ENCODE results near the gene MEF2B. TPM values are rescaled to one million over a fixed set of nuclear protein-coding genes. Genes with fewer than 3 reads are reported as not detected.
A peak's percentile ranks its signal among the peaks of the same experiment; 100 is the strongest.
"Not testable (repeated sequence)": the region's sequence is repeated elsewhere in the genome, so short reads cannot be mapped to it uniquely, and the experiment has no call there.

The MEF2B gene
- polyA plus RNA-seq, 3 donors = 1.3 to 2.9 (median 1.6) TPM

GRCh38 chr19:19137556-19138108, 32.4 kb downstream of the MEF2B start:
- no peak for DNase-seq (ENCODE audit: extremely low read depth in 1 of 11, low read depth in 9 of 11, low spot score in 4 of 11)

- not testable (repeated sequence) for DNase-seq (ENCODE audit: extremely low read depth in 1 of 11, low read depth in 9 of 11, low spot score in 4 of 11)
These were observed 34.4 kb downstream of the MEF2B start for GRCh38 chr19:19135713-19136112.

GRCh38 chr19:19134687-19135158, 35.3 kb downstream of the MEF2B start:
- DNase-seq (ENCODE audit: extremely low read depth in 1 of 11, low read depth in 9 of 11, low spot score in 4 of 11) = peak in 7 of 11 donors; percentile 17 to 70 (median 46)

GRCh38 chr19:19133985-19134384, 36.1 kb downstream of the MEF2B start:
- DNase-seq (ENCODE audit: extremely low read depth in 1 of 11, low read depth in 9 of 11, low spot score in 4 of 11) = no peak

GRCh38 chr19:19132912-19133311, 37.2 kb downstream of the MEF2B start:
- no peak for DNase-seq (ENCODE audit: extremely low read depth in 1 of 11, low read depth in 9 of 11, low spot score in 4 of 11)

GRCh38 chr19:19131989-19132388, 38.1 kb downstream of the MEF2B start:
- DNase-seq (ENCODE audit: extremely low read depth in 1 of 11, low read depth in 9 of 11, low spot score in 4 of 11) = no peak

GRCh38 chr19:19126102-19126501, 44.0 kb downstream of the MEF2B start:
- DNase-seq (ENCODE audit: extremely low read depth in 1 of 11, low read depth in 9 of 11, low spot score in 4 of 11) = no peak

GRCh38 chr19:19123386-19123785, 46.7 kb downstream of the MEF2B start:
- no peak for DNase-seq (ENCODE audit: extremely low read depth in 1 of 11, low read depth in 9 of 11, low spot score in 4 of 11)

- no peak for DNase-seq (ENCODE audit: extremely low read depth in 1 of 11, low read depth in 9 of 11, low spot score in 4 of 11)
These were observed 47.2 kb downstream of the MEF2B start for GRCh38 chr19:19122902-19123301.

GRCh38 chr19:19121371-19121770, 48.7 kb downstream of the MEF2B start:
- DNase-seq (ENCODE audit: extremely low read depth in 1 of 11, low read depth in 9 of 11, low spot score in 4 of 11) = no peak

- DNase-seq (ENCODE audit: extremely low read depth in 1 of 11, low read depth in 9 of 11, low spot score in 4 of 11) = peak in 9 of 11 donors; percentile 51 to 86 (median 72)
These were observed 49.5 kb downstream of the MEF2B start for GRCh38 chr19:19120308-19121231.

GRCh38 chr19:19119325-19120237, 50.5 kb downstream of the MEF2B start:
- DNase-seq (ENCODE audit: extremely low read depth in 1 of 11, low read depth in 9 of 11, low spot score in 4 of 11) = no peak

GRCh38 chr19:19115954-19116353, 54.1 kb downstream of the MEF2B start:
- no peak for DNase-seq (ENCODE audit: extremely low read depth in 1 of 11, low read depth in 9 of 11, low spot score in 4 of 11)

GRCh38 chr19:19113040-19113626, 56.9 kb downstream of the MEF2B start:
- DNase-seq (ENCODE audit: extremely low read depth in 1 of 11, low read depth in 9 of 11, low spot score in 4 of 11) = peak in 1 of 11 donors; percentile 29

GRCh38 chr19:19111967-19112580, 58.0 kb downstream of the MEF2B start:
- DNase-seq (ENCODE audit: extremely low read depth in 1 of 11, low read depth in 9 of 11, low spot score in 4 of 11) = no peak

- DNase-seq (ENCODE audit: extremely low read depth in 1 of 11, low read depth in 9 of 11, low spot score in 4 of 11) = no peak
These were observed 58.8 kb downstream of the MEF2B start for GRCh38 chr19:19111136-19111835.

- peak in 3 of 11 donors; percentile 22 to 45 (median 38) for DNase-seq (ENCODE audit: extremely low read depth in 1 of 11, low read depth in 9 of 11, low spot score in 4 of 11)
These were observed 59.5 kb downstream of the MEF2B start for GRCh38 chr19:19110410-19111135.
